ENCODE results near the gene CUX1.
"Not testable (repeated sequence)": the region's sequence is repeated elsewhere in the genome, so short reads cannot be mapped to it uniquely, and the experiment has no call there.

The CUX1 gene

GRCh38 chr7:102119213-102119651 is 301.8 kb downstream of the CUX1 start:
- H3K27me3 ChIP-seq (ENCODE audit: insufficient read depth, low read length) = no peaks in the 10 kb centered on the region
- 0 out of 2 replicates have a peak, but pooled peaks cover 3% of the 10 kb centered on the region for H3K36me3 ChIP-seq (ENCODE audit: insufficient read depth, low read length)
- no peak overlapping the region for H3K27ac ChIP-seq (ENCODE audit: low read depth, low read length)
- no peak overlapping the region for H2AFZ ChIP-seq (ENCODE audit: low read length, unreplicated experiment)
- H3K79me2 ChIP-seq (ENCODE audit: control insufficient read depth, insufficient read depth, low read length, unreplicated experiment) = no peaks in the 10 kb centered on the region
- H3K4me3 ChIP-seq (ENCODE audit: low read depth, low read length) = no peak overlapping the region
- H3K4me1 ChIP-seq (ENCODE audit: control insufficient read depth, insufficient read depth, low read length, unreplicated experiment) = peaks cover 25% of the 10 kb centered on the region

- Histone ChIP-seq H3K79me2 (ENCODE audit: control insufficient read depth, insufficient read depth, low read length, unreplicated experiment) (no peaks in the 10 kb centered on the region), H3K27me3 (ENCODE audit: insufficient read depth, low read length) (no peaks in the 10 kb centered on the region), H2AFZ (ENCODE audit: low read length, unreplicated experiment) (no peak overlapping the region), H3K4me1 (ENCODE audit: control insufficient read depth, insufficient read depth, low read length, unreplicated experiment) (peaks cover 32% of the 10 kb centered on the region), H3K27ac (ENCODE audit: low read depth, low read length) (no peak overlapping the region), H3K4me3 (ENCODE audit: low read depth, low read length) (no peak overlapping the region), H3K36me3 (ENCODE audit: insufficient read depth, low read length) (0 out of 2 replicates have a peak, but pooled peaks cover 3% of the 10 kb centered on the region)
Measured at GRCh38 chr7:102119925-102120324, 302.5 kb downstream of the CUX1 start.

- Histone ChIP-seq H3K27me3 (ENCODE audit: insufficient read depth, low read length) (no peaks in the 10 kb centered on the region), H3K36me3 (ENCODE audit: insufficient read depth, low read length) (0 out of 2 replicates have a peak, but pooled peaks cover 3% of the 10 kb centered on the region), H3K27ac (ENCODE audit: low read depth, low read length) (no peak overlapping the region), H3K79me2 (ENCODE audit: control insufficient read depth, insufficient read depth, low read length, unreplicated experiment) (no peaks in the 10 kb centered on the region), H3K4me1 (ENCODE audit: control insufficient read depth, insufficient read depth, low read length, unreplicated experiment) (peaks cover 34% of the 10 kb centered on the region), H2AFZ (ENCODE audit: low read length, unreplicated experiment) (no peak overlapping the region), H3K4me3 (ENCODE audit: low read depth, low read length) (no peak overlapping the region)
Measured at GRCh38 chr7:102120666-102121195, 303.3 kb downstream of the CUX1 start.

GRCh38 chr7:102122026-102122425 is 304.6 kb downstream of the CUX1 start:
- Histone ChIP-seq H3K4me3 (ENCODE audit: low read depth, low read length) (no peak overlapping the region), H2AFZ (ENCODE audit: low read length, unreplicated experiment) (peak overlapping the region; percentile 55), H3K27me3 (ENCODE audit: insufficient read depth, low read length) (no peaks in the 10 kb centered on the region), H3K27ac (ENCODE audit: low read depth, low read length) (peak overlapping the region; percentile 56), H3K36me3 (ENCODE audit: insufficient read depth, low read length) (no peaks in the 10 kb centered on the region), H3K79me2 (ENCODE audit: control insufficient read depth, insufficient read depth, low read length, unreplicated experiment) (no peaks in the 10 kb centered on the region), H3K4me1 (ENCODE audit: control insufficient read depth, insufficient read depth, low read length, unreplicated experiment) (peaks cover 34% of the 10 kb centered on the region)

- H3K79me2 ChIP-seq (ENCODE audit: control insufficient read depth, insufficient read depth, low read length, unreplicated experiment) = no peaks in the 10 kb centered on the region
- H3K4me3 ChIP-seq (ENCODE audit: low read depth, low read length) = no peak overlapping the region
- H2AFZ ChIP-seq (ENCODE audit: low read length, unreplicated experiment) = peak overlapping the region; percentile 80
- H3K27me3 ChIP-seq (ENCODE audit: insufficient read depth, low read length) = no peaks in the 10 kb centered on the region
- H3K27ac ChIP-seq (ENCODE audit: low read depth, low read length) = peak overlapping the region; percentile 65
- H3K4me1 ChIP-seq (ENCODE audit: control insufficient read depth, insufficient read depth, low read length, unreplicated experiment) = peaks cover 23% of the 10 kb centered on the region
- H3K36me3 ChIP-seq (ENCODE audit: insufficient read depth, low read length) = no peaks in the 10 kb centered on the region
Measured at GRCh38 chr7:102125127-102125596, 307.7 kb downstream of the CUX1 start.

- Histone ChIP-seq H3K27me3 (ENCODE audit: insufficient read depth, low read length) (no peaks in the 10 kb centered on the region), H3K36me3 (ENCODE audit: insufficient read depth, low read length) (no peaks in the 10 kb centered on the region), H3K4me1 (ENCODE audit: control insufficient read depth, insufficient read depth, low read length, unreplicated experiment) (peaks cover 10% of the 10 kb centered on the region), H3K79me2 (ENCODE audit: control insufficient read depth, insufficient read depth, low read length, unreplicated experiment) (no peaks in the 10 kb centered on the region), H3K4me3 (ENCODE audit: low read depth, low read length) (no peak overlapping the region), H2AFZ (ENCODE audit: low read length, unreplicated experiment) (no peak overlapping the region), H3K27ac (ENCODE audit: low read depth, low read length) (no peak overlapping the region)
Measured at GRCh38 chr7:102128303-102128702, 310.9 kb downstream of the CUX1 start.

GRCh38 chr7:102129636-102130370 is 312.4 kb downstream of the CUX1 start:
- Histone ChIP-seq H3K27ac (ENCODE audit: low read depth, low read length) (no peak overlapping the region), H3K79me2 (ENCODE audit: control insufficient read depth, insufficient read depth, low read length, unreplicated experiment) (no peaks in the 10 kb centered on the region), H3K36me3 (ENCODE audit: insufficient read depth, low read length) (no peaks in the 10 kb centered on the region), H3K27me3 (ENCODE audit: insufficient read depth, low read length) (no peaks in the 10 kb centered on the region), H2AFZ (ENCODE audit: low read length, unreplicated experiment) (no peak overlapping the region), H3K4me3 (ENCODE audit: low read depth, low read length) (no peak overlapping the region), H3K4me1 (ENCODE audit: control insufficient read depth, insufficient read depth, low read length, unreplicated experiment) (peaks cover 12% of the 10 kb centered on the region)

- H3K27me3 ChIP-seq (ENCODE audit: insufficient read depth, low read length) = no peaks in the 10 kb centered on the region
- no peak overlapping the region for H2AFZ ChIP-seq (ENCODE audit: low read length, unreplicated experiment)
- H3K79me2 ChIP-seq (ENCODE audit: control insufficient read depth, insufficient read depth, low read length, unreplicated experiment) = no peaks in the 10 kb centered on the region
- peaks cover 9% of the 10 kb centered on the region for H3K4me1 ChIP-seq (ENCODE audit: control insufficient read depth, insufficient read depth, low read length, unreplicated experiment)
- no peak overlapping the region for H3K27ac ChIP-seq (ENCODE audit: low read depth, low read length)
- no peak overlapping the region for H3K4me3 ChIP-seq (ENCODE audit: low read depth, low read length)
- no peaks in the 10 kb centered on the region for H3K36me3 ChIP-seq (ENCODE audit: insufficient read depth, low read length)
Measured at GRCh38 chr7:102132209-102132752, 314.9 kb downstream of the CUX1 start.

- Histone ChIP-seq H3K4me3 (ENCODE audit: low read depth, low read length) (no peak overlapping the region), H3K79me2 (ENCODE audit: control insufficient read depth, insufficient read depth, low read length, unreplicated experiment) (no peaks in the 10 kb centered on the region), H3K27me3 (ENCODE audit: insufficient read depth, low read length) (no peaks in the 10 kb centered on the region), H3K27ac (ENCODE audit: low read depth, low read length) (no peak overlapping the region), H3K4me1 (ENCODE audit: control insufficient read depth, insufficient read depth, low read length, unreplicated experiment) (peaks cover 7% of the 10 kb centered on the region), H3K36me3 (ENCODE audit: insufficient read depth, low read length) (no peaks in the 10 kb centered on the region), H2AFZ (ENCODE audit: low read length, unreplicated experiment) (no peak overlapping the region)
Measured at GRCh38 chr7:102138676-102139075, 321.2 kb downstream of the CUX1 start.

- H3K27me3 ChIP-seq (ENCODE audit: insufficient read depth, low read length) = no peaks in the 10 kb centered on the region
- no peaks in the 10 kb centered on the region for H3K36me3 ChIP-seq (ENCODE audit: insufficient read depth, low read length)
- H3K79me2 ChIP-seq (ENCODE audit: control insufficient read depth, insufficient read depth, low read length, unreplicated experiment) = no peaks in the 10 kb centered on the region
- H3K4me1 ChIP-seq (ENCODE audit: control insufficient read depth, insufficient read depth, low read length, unreplicated experiment) = no peaks in the 10 kb centered on the region
- no peak overlapping the region for H3K4me3 ChIP-seq (ENCODE audit: low read depth, low read length)
- H2AFZ ChIP-seq (ENCODE audit: low read length, unreplicated experiment) = no peak overlapping the region
- H3K27ac ChIP-seq (ENCODE audit: low read depth, low read length) = no peak overlapping the region
Measured at GRCh38 chr7:102140952-102141370, 323.5 kb downstream of the CUX1 start.

- H3K79me2 ChIP-seq (ENCODE audit: control insufficient read depth, insufficient read depth, low read length, unreplicated experiment); H3K4me3 ChIP-seq (ENCODE audit: low read depth, low read length); H3K4me1 ChIP-seq (ENCODE audit: control insufficient read depth, insufficient read depth, low read length, unreplicated experiment); H3K27me3 ChIP-seq (ENCODE audit: insufficient read depth, low read length); H3K36me3 ChIP-seq (ENCODE audit: insufficient read depth, low read length); H2AFZ ChIP-seq (ENCODE audit: low read length, unreplicated experiment); H3K27ac ChIP-seq (ENCODE audit: low read depth, low read length): not testable (repeated sequence)
Measured at GRCh38 chr7:102142433-102142832, 325.0 kb downstream of the CUX1 start.
